GM12878 (cell line): ENCODE data around the gene CORO1C. TPM values are rescaled to one million over a fixed set of nuclear protein-coding genes. Genes with fewer than 3 reads are reported as not detected.

ENCODE experiments used
- ATAC-seq: fragments of 200-7000 bp; cut with Tn5 transposase; 3 replicates; pipeline ENCODE4 v1.9.1; 2020; ENCODE audit warnings: mild to moderate bottlenecking, moderate library complexity
- BruUV-seq: library from RNA; stranded (reverse); fragments of 400-500 nt; replicated peaks from 2 replicates; lab custom pipeline; 2021; lab: Mats Ljungman, UMichigan
- CTCF ChIA-PET: fragments of 300-600 bp; sonication (Branson Sonifier 250); formaldehyde crosslinking; extraction: SDS; loops from one replicate; lab custom pipeline; 2021; ENCODE audit warnings: inconsistent platforms; lab: Yijun Ruan, JAX
- POLR2A ChIA-PET: fragments of 350-600 bp; formaldehyde crosslinking; extraction: SDS; loops from one replicate; lab custom pipeline; 2021; ENCODE audit warnings: inconsistent platforms; lab: Charles Lee
- RAD21 ChIA-PET: fragments of 300-600 bp; sonication (Branson Sonifier 250); formaldehyde crosslinking; loops from one replicate; lab custom pipeline; 2023; ENCODE audit warnings: antibody characterized with exemption; ENCODE audit not compliant: unreplicated experiment; lab: Charles Lee
- SMC1A ChIA-PET: fragments of 300-600 bp; sonication (Branson Sonifier 250); formaldehyde crosslinking; loops from one replicate; lab custom pipeline; 2023; ENCODE audit not compliant: unreplicated experiment, uncharacterized antibody; lab: Charles Lee
- DNase-seq: peaks from one replicate; pipeline ENCODE4 v3.0.0-alpha.2; 2011; ENCODE audit warnings: low read depth, low spot score
- FAIRE-seq: peaks from 3 replicates; lab custom pipeline; 2011; peaks lifted over from hg19 to GRCh38; lab: Jason Lieb, UNC
- H2AFZ ChIP-seq: 2 replicates; pipeline ENCODE4 v1.6.0; 2011; ENCODE audit warnings: low read depth, low read length, control low read depth; ENCODE audit not compliant: control insufficient read depth
- H3K27ac ChIP-seq: 2 replicates; pipeline ENCODE4 v1.5.1; 2011; ENCODE audit warnings: control low read depth; ENCODE audit not compliant: control insufficient read depth, insufficient read depth
- H3K27me3 ChIP-seq, 2 experiments: replicated peaks in 1 of 2; 2 replicates each; pipeline versions ENCODE4 v1.6.0 to v1.6.1; 2011; ENCODE audit warnings: low read length in 1 of 2; ENCODE audit not compliant: control insufficient read depth in 2 of 2, insufficient read depth in 2 of 2
- H3K36me3 ChIP-seq, 2 experiments: 2 replicates each; pipeline ENCODE4 v1.5.1; 2011; ENCODE audit warnings: low read length in 1 of 2; ENCODE audit not compliant: control insufficient read depth in 2 of 2, insufficient read depth in 2 of 2
- H3K4me1 ChIP-seq: 2 replicates; pipeline ENCODE4 v1.6.1; 2011; ENCODE audit warnings: mild to moderate bottlenecking, low read length, moderate library complexity, mixed read lengths; ENCODE audit not compliant: control insufficient read depth, insufficient read depth
- H3K4me2 ChIP-seq: 2 replicates; pipeline ENCODE4 v1.6.0; 2011; ENCODE audit warnings: control low read depth; ENCODE audit not compliant: control insufficient read depth, insufficient read depth
- H3K4me3 ChIP-seq: fragments of 200-600 bp; sonication (generic); 2 replicates; pipeline ENCODE4 v1.5.1; 2016
- H3K79me2 ChIP-seq: 2 replicates; pipeline ENCODE4 v1.6.0; 2011; ENCODE audit warnings: low read length; ENCODE audit not compliant: control insufficient read depth, insufficient read depth
- H3K9ac ChIP-seq: 2 replicates; pipeline ENCODE4 v1.8.0; 2011; ENCODE audit warnings: low read length, control low read depth, mixed read lengths; ENCODE audit not compliant: control insufficient read depth, insufficient read depth
- H3K9me3 ChIP-seq: replicated peaks from 3 replicates; pipeline ENCODE4 v1.5.1; 2011; ENCODE audit warnings: mild to moderate bottlenecking, low read length; ENCODE audit not compliant: control insufficient read depth, insufficient read depth
- H4K20me1 ChIP-seq: 2 replicates; pipeline ENCODE4 v1.6.0; 2011; ENCODE audit not compliant: control insufficient read depth, insufficient read depth
- CBFB ChIP-seq: IDR thresholded peaks from 2 replicates; pipeline ENCODE4 v1.6.1; 2016; ENCODE audit warnings: antibody characterized with exemption, low read depth
- CUX1 ChIP-seq: IDR thresholded peaks from 2 replicates; pipeline ENCODE4 v1.6.1; 2012; ENCODE audit warnings: improper control_type of control experiment, low read depth, low read length; ENCODE audit not compliant: insufficient replicate concordance
- E2F8 ChIP-seq: fragments of 450-650 bp; IDR thresholded peaks from 2 replicates; pipeline ENCODE4 v1.6.1; 2018; ENCODE audit warnings: mild to moderate bottlenecking, low read depth, moderate library complexity; ENCODE audit not compliant: partially characterized antibody
- EED ChIP-seq: sonication (generic); IDR thresholded peaks from 2 replicates; pipeline ENCODE4 v1.6.1; 2016; ENCODE audit warnings: antibody characterized with exemption, low read depth
- PKNOX1 ChIP-seq: fragments of 450-650 bp; IDR thresholded peaks from 2 replicates; pipeline ENCODE4 v1.6.1; 2016; ENCODE audit warnings: mild to moderate bottlenecking
- REST ChIP-seq: IDR thresholded peaks from 2 replicates; pipeline ENCODE4 v1.6.1; 2012; ENCODE audit warnings: mild to moderate bottlenecking, low read depth, low read length
- RUNX3 ChIP-seq: IDR thresholded peaks from 2 replicates; pipeline ENCODE4 v1.6.1; 2012; ENCODE audit warnings: low read length, inconsistent platforms
- ZNF274 ChIP-seq: IDR thresholded peaks from one replicate; pipeline ENCODE4 v1.8.0; 2011; ENCODE audit not compliant: insufficient read length, insufficient read depth
- WGBS: methylation state at CpG from one replicate; pipeline ENCODE4 v1.1.6; 2016; ENCODE audit warnings: low lambda C conversion rate; ENCODE audit not compliant: insufficient replicate concordance, insufficient coverage; ENCODE audit errors: missing lambda C conversion rate; 5-methylcytosine and 5-hydroxymethylcytosine counted together
- in situ Hi-C: fragments of 300-500 bp; cut with MboI; formaldehyde crosslinking; loops from 9 replicates; pipeline ENCODE4 v1.14.3; 2018; ENCODE audit warnings: mixed read lengths
- intact Hi-C: fragments of 100-400 bp; cut with micrococcal nuclease; formaldehyde crosslinking; loops from one replicate; pipeline ENCODE4 v1.14.2; 2022; ENCODE audit not compliant: unreplicated experiment
- polyA plus RNA-seq, 11 experiments: library from polyadenylated mRNA; depleted of rRNA in 4 of 11; unstranded in 6 of 11; stranded (reverse) in 5 of 11; fragments of >200 nt; fragmentation: Nextera tagmentation in 4 of 11; fragmentation: Illumina TruSeq in 1 of 11; extraction: Ambion mirVana in 4 of 11; extraction: Trizol in 1 of 11; gene quantifications; 1 replicate in 1 of 11; 2 replicates in 10 of 11; pipeline versions ENCODE4 v1.2.1 to v1.2.3, GENCODE V29; 2011 to 2016; ENCODE audit warnings: inconsistent platforms in 2 of 11, missing spikeins in 2 of 11, low read depth in 1 of 11
- total RNA-seq, 4 experiments: library from RNA; depleted of rRNA in 3 of 4; stranded (reverse); fragments of >200 nt in 3 of 4; fragmentation: Illumina TruSeq in 1 of 4; extraction: Trizol in 1 of 4; gene quantifications; 2 replicates each; pipeline versions ENCODE4 v1.2.1 to v1.2.3, GENCODE V29; 2013 to 2021

Gene CORO1C
- total and polyA plus RNA-seq, 10 of the 15 experiments (the other 5 are each of a cell fraction or from before 2014, with no cell fraction given): 52.7 to 254 (median 171) TPM

GRCh38 chr12:108633534-108634248 is 97.6 kb downstream of the CORO1C start, which contains the start of gene SELPLG:
TSS of gene SELPLG (minus strand) at chr12:108633894. CDS start at chr12:108624307, 9,587 bp downstream.
- no peak within 1 kb of the TSS for H2AFZ ChIP-seq
- in situ Hi-C loops: loop anchor here (10.0 kb wide), 1 partner anchor 461 kb away; the partner anchor contains the start of genes ALKBH2 and UNG
- FAIRE-seq: peak; percentile 85
- WGBS: 2% methylated on average over 13 of the region's 14 CpGs
- BruUV-seq: no TSS peak
- peak within 1 kb of the TSS; percentile 76 for H3K4me3 ChIP-seq
- H3K36me3 ChIP-seq: no peaks in the 10 kb centered on the region
- peak within 1 kb of the TSS; percentile 62 for H3K9ac ChIP-seq
- CTCF ChIA-PET: interaction anchor here (0.7 to 17.2 kb wide), 9 partner anchors 15 to 317 kb away, joined by 3 to 244 read pairs (median 4); partner anchors contain the start of gene ISCU
- peak; percentile 64 for ATAC-seq
- POLR2A ChIA-PET: interaction anchor here (1.0 to 10.5 kb wide), 6 partner anchors 11 to 73 kb away, joined by 3 to 199 read pairs (median 7); partner anchors contain the start of genes ISCU and SART3
- intact Hi-C loops: loop anchor here (2.0 to 10.0 kb wide), 4 partner anchors 57 to 461 kb away; partner anchors contain the start of genes ALKBH2, CMKLR1 and UNG
- H3K79me2 ChIP-seq: peaks cover 31% of the 10 kb centered on the region
- H3K27ac ChIP-seq: peak within 1 kb of the TSS; percentile 86
- H4K20me1 ChIP-seq: no peaks in the 10 kb centered on the region
- no peaks in the 10 kb centered on the region for H3K27me3 ChIP-seq
- H3K4me1 ChIP-seq: peaks cover 87% of the 10 kb centered on the region
- peak; percentile 99 for DNase-seq
- H3K4me2 ChIP-seq: peak within 1 kb of the TSS; percentile 78
- RAD21 ChIA-PET: interaction anchor here (0.7 to 17.3 kb wide), 12 partner anchors 15 to 217 kb away, joined by 3 to 413 read pairs (median 7); partner anchors contain the start of genes CORO1C, ISCU and SART3
- no peaks in the 10 kb centered on the region for H3K9me3 ChIP-seq
- SMC1A ChIA-PET: interaction anchor here (0.7 to 16.7 kb wide), 10 partner anchors 13 to 169 kb away, joined by 3 to 397 read pairs (median 5); partner anchors contain the start of genes ISCU and SART3
- TF ChIP-seq REST (no peak), E2F8 (peak; percentile 21), RUNX3 (peak; percentile 97), EED (peak; percentile 96), CBFB (peak; percentile 95), ZNF274 (no peak), PKNOX1 (peak; percentile 83), CUX1 (peak; percentile 73)
